PC-3 (cell line): ENCODE data around the gene PPP4R4. TPM values are rescaled to one million over a fixed set of nuclear protein-coding genes. Genes with fewer than 3 reads are reported as not detected.
"Not testable (repeated sequence)": the region's sequence is repeated elsewhere in the genome, so short reads cannot be mapped to it uniquely, and the experiment has no call there.

ENCODE experiments used
- ATAC-seq: fragments of 200-7000 bp; cut with Tn5 transposase; 2 replicates; pipeline ENCODE4 v1.9.1; 2020; ENCODE audit warnings: mild to moderate bottlenecking, moderate library complexity
- BruUV-seq: library from RNA; stranded (reverse); fragments of 400-500 nt; replicated peaks from 2 replicates; lab custom pipeline; 2021; lab: Mats Ljungman, UMichigan
- CTCF ChIA-PET: fragments of 300-600 bp; sonication (Branson Sonifier 250); formaldehyde crosslinking; loops from one replicate; lab custom pipeline; 2022; ENCODE audit warnings: antibody characterized with exemption; lab: Charles Lee
- POLR2A ChIA-PET: fragments of 300-600 bp; sonication (Branson Sonifier 250); formaldehyde crosslinking; loops from one replicate; lab custom pipeline; 2022; ENCODE audit warnings: antibody characterized with exemption; ENCODE audit not compliant: unreplicated experiment; lab: Charles Lee
- DNase-seq: peaks from one replicate; pipeline ENCODE4 v3.0.0-alpha.2; 2015
- H2AFZ ChIP-seq: fragments of 300-600 bp; sonication (generic); 2 replicates; pipeline ENCODE4 v1.6.0; 2016; ENCODE audit warnings: antibody characterized with exemption, low read length
- H3F3A ChIP-seq: fragments of 300-600 bp; sonication (generic); one replicate; pipeline ENCODE4 v1.6.0; 2017; ENCODE audit warnings: antibody characterized with exemption, low read length, control low read depth, mild to moderate bottlenecking; ENCODE audit not compliant: unreplicated experiment
- H3K27ac ChIP-seq: fragments of 300-600 bp; sonication (generic); 2 replicates; pipeline ENCODE4 v1.5.1; 2016; ENCODE audit warnings: mild to moderate bottlenecking, low read length
- H3K27me3 ChIP-seq: fragments of 300-600 bp; sonication (generic); 2 replicates; pipeline ENCODE4 v1.6.1; 2016; ENCODE audit warnings: low read length, mixed read lengths
- H3K36me3 ChIP-seq: fragments of 300-600 bp; sonication (generic); 2 replicates; pipeline ENCODE4 v1.6.1; 2016; ENCODE audit warnings: low read depth, mixed run types, low read length, mixed read lengths
- H3K4me1 ChIP-seq: fragments of 300-600 bp; sonication (generic); 2 replicates; pipeline ENCODE4 v1.5.1; 2016; ENCODE audit warnings: low read length; ENCODE audit not compliant: insufficient read depth
- H3K4me2 ChIP-seq: fragments of 300-600 bp; sonication (generic); 2 replicates; pipeline ENCODE4 v1.6.0; 2016; ENCODE audit warnings: low read length
- H3K4me3 ChIP-seq: fragments of 300-600 bp; sonication (generic); 2 replicates; pipeline ENCODE4 v1.5.1; 2016; ENCODE audit warnings: mild to moderate bottlenecking, low read length, mixed read lengths
- H3K79me2 ChIP-seq: fragments of 300-600 bp; sonication (generic); 2 replicates; pipeline ENCODE4 v1.6.1; 2017; ENCODE audit warnings: low read length, mixed read lengths
- H3K9ac ChIP-seq: fragments of 300-600 bp; sonication (generic); 2 replicates; pipeline ENCODE4 v1.6.0; 2016; ENCODE audit warnings: mild to moderate bottlenecking, low read length
- H3K9me2 ChIP-seq: fragments of 300-600 bp; sonication (generic); replicated peaks from 2 replicates; pipeline ENCODE4 v1.6.1; 2016; ENCODE audit warnings: mixed run types, low read length, mixed read lengths
- H3K9me3 ChIP-seq: fragments of 300-600 bp; sonication (generic); 2 replicates; pipeline ENCODE4 v1.6.1; 2016; ENCODE audit warnings: low read length, mixed read lengths
- H4K20me1 ChIP-seq: fragments of 300-600 bp; sonication (generic); 2 replicates; pipeline ENCODE4 v1.6.1; 2016; ENCODE audit warnings: low read length, mixed read lengths
- EZH2 ChIP-seq: fragments of 300-600 bp; sonication (generic); IDR thresholded peaks from one replicate; pipeline ENCODE4 v1.6.1; 2017; ENCODE audit warnings: antibody characterized with exemption, mild to moderate bottlenecking, low read length; ENCODE audit not compliant: unreplicated experiment
- EZH2phosphoT487 ChIP-seq: fragments of 300-600 bp; sonication (generic); IDR thresholded peaks from 2 replicates; pipeline ENCODE4 v1.6.1; 2018; ENCODE audit warnings: mild to moderate bottlenecking, antibody characterized with exemption, low read length, borderline replicate concordance
- intact Hi-C: fragments of 100-400 bp; cut with micrococcal nuclease; formaldehyde crosslinking; loops from 2 replicates; pipeline ENCODE4 v1.9.0; 2023
- total RNA-seq: library from RNA; depleted of rRNA; stranded (reverse); fragments of >200 nt; gene quantifications from 2 replicates; pipeline ENCODE4 v1.2.3, GENCODE V29; 2014
- TF ChIP-seq, protein P1 (sequence below): fragments of 300-600 bp; sonication (generic); conservative IDR thresholded peaks from 2 replicates; pipeline ENCODE4 v1.5.1; 2017; ENCODE audit warnings: antibody characterized with exemption, low read depth, mild to moderate bottlenecking, low read length

Gene PPP4R4
- total RNA-seq, 1 experiment from 2014 or later: 0.11 TPM

DNA sequence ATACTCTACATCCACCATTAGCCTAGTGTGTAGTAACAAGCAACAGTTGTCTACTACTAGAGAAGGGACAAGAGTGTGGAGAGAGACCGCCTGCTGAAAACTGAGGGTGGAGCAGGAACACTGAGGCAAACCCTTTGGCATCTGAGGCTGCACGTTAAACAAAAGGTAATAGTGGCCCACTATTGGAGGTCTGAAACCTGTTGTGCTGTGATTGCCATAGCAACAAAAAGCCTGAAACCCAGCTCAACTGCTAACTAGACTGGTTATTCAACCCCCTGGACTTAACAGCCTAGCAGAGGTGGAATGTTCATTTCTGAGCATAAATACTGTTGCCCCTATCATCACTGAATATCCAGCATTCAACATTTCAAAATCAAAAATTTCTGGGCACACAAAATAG lies 43.0 kb downstream of the PPP4R4 start:
- no peak overlapping the region for H2AFZ ChIP-seq
- no TSS peak for BruUV-seq
- TF ChIP-seq, protein P1, sequence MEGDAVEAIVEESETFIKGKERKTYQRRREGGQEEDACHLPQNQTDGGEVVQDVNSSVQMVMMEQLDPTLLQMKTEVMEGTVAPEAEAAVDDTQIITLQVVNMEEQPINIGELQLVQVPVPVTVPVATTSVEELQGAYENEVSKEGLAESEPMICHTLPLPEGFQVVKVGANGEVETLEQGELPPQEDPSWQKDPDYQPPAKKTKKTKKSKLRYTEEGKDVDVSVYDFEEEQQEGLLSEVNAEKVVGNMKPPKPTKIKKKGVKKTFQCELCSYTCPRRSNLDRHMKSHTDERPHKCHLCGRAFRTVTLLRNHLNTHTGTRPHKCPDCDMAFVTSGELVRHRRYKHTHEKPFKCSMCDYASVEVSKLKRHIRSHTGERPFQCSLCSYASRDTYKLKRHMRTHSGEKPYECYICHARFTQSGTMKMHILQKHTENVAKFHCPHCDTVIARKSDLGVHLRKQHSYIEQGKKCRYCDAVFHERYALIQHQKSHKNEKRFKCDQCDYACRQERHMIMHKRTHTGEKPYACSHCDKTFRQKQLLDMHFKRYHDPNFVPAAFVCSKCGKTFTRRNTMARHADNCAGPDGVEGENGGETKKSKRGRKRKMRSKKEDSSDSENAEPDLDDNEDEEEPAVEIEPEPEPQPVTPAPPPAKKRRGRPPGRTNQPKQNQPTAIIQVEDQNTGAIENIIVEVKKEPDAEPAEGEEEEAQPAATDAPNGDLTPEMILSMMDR: no peak
- TF ChIP-seq EZH2phosphoT487 (no peak), EZH2 (no peak)
- ATAC-seq (no peak), DNase-seq (no peak)
- H3K4me3 ChIP-seq: no peak overlapping the region
- intact Hi-C loops: no loop called here
- H3K4me1 ChIP-seq: no peaks in the 10 kb centered on the region
- no peaks in the 10 kb centered on the region for H3K9me3 ChIP-seq
- POLR2A ChIA-PET: no interaction called here
- no peaks in the 10 kb centered on the region for H3K36me3 ChIP-seq
- no peaks in the 10 kb centered on the region for H3K79me2 ChIP-seq
- no peaks in the 10 kb centered on the region for H3F3A ChIP-seq
- H3K27me3 ChIP-seq: peaks cover 4% of the 10 kb centered on the region; the same call in 1 of the 2 replicates
- no peaks in the 10 kb centered on the region for H4K20me1 ChIP-seq
- no peaks in the 10 kb centered on the region for H3K9me2 ChIP-seq
- H3K4me2 ChIP-seq: no peak overlapping the region
- H3K27ac ChIP-seq: no peak overlapping the region
- no peak overlapping the region for H3K9ac ChIP-seq
- CTCF ChIA-PET: no interaction called here

DNA sequence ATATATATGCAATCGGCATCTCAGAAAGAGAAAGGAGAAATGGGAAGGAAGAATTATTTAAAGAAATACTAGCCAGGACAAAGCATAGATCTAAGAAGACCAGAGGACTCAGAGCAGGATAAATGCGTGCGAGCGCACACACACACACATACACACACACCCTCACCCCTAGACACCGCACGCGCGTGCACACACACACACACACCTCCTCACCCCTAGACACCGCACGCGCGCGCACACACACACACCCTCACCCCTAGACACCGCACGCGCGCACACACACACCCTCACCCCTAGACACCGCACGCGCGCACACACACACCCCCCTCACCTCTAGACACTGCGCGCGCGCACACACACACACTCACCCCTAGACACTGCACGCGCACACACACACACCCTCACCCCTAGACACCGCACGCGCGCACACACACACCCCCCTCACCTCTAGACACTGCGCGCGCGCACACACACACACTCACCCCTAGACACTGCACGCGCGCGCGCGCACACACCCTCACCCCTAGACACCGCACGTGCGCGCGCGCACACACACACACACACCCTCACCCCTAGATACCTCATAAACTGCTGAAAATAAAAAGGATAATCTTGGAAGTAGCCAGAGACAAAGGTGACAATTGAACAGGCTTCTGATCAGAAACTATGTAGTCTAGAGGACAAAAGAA lies 44.2 kb downstream of the PPP4R4 start:
- H2AFZ ChIP-seq, intact Hi-C loops, H3K36me3 ChIP-seq, BruUV-seq, H3K9me2 ChIP-seq, H4K20me1 ChIP-seq, H3K9me3 ChIP-seq, H3K27ac ChIP-seq, H3K9ac ChIP-seq, CTCF ChIA-PET, H3K4me3 ChIP-seq, H3K4me2 ChIP-seq, ATAC-seq, H3K79me2 ChIP-seq, H3K27me3 ChIP-seq, H3F3A ChIP-seq, H3K4me1 ChIP-seq, POLR2A ChIA-PET, DNase-seq: not testable (repeated sequence)

- ATAC-seq (no peak), DNase-seq (no peak)
- Histone ChIP-seq H3K9ac (no peak overlapping the region), H3K27me3 (no peaks in the 10 kb centered on the region), H3K36me3 (no peaks in the 10 kb centered on the region), H2AFZ (no peak overlapping the region), H4K20me1 (no peaks in the 10 kb centered on the region), H3K79me2 (no peaks in the 10 kb centered on the region), H3K9me2 (no peaks in the 10 kb centered on the region), H3K4me1 (no peaks in the 10 kb centered on the region), H3K4me2 (no peak overlapping the region), H3K27ac (no peak overlapping the region), H3K4me3 (no peak overlapping the region), H3F3A (no peaks in the 10 kb centered on the region), H3K9me3 (no peaks in the 10 kb centered on the region)
- ChIA-PET CTCF (no interaction called here), POLR2A (no interaction called here)
- intact Hi-C loops: no loop called here
- no TSS peak for BruUV-seq
- no peak for TF ChIP-seq EZH2phosphoT487
- TF ChIP-seq EZH2: no peak
- TF ChIP-seq, protein P1: no peak
Measured at GRCh38 chr14:94224040-94224439, 49.9 kb downstream of the PPP4R4 start.
